ENCODE measurements around the gene DEPDC7. TPM values are rescaled to one million over a fixed set of nuclear protein-coding genes. Genes with fewer than 3 reads are reported as not detected.
"Not testable (repeated sequence)": the region's sequence is repeated elsewhere in the genome, so short reads cannot be mapped to it uniquely, and the experiment has no call there.

The DEPDC7 gene
- 1 to 10 TPM in 3 of 6 donors, under 1 TPM in 2, not detected in 1; 0.49 to 1.6 (median 1.0) TPM for total RNA-seq

GRCh38 chr11:33015621-33016551, at the start of gene DEPDC7:
Gene DEPDC7 (plus strand): TSS chr11:33015878. CDS start chr11:33015956, 78 bp downstream.
- H3K27me3 ChIP-seq, result peaks cover 0 to 3% (median 0%) of the 10 kb centered on the region in 4 donors
- H3K4me3 ChIP-seq, result peak within 1 kb of the TSS; percentile 54 to 71 (median 59)
- H3K27ac ChIP-seq, result peak within 1 kb of the TSS in 3 of 4 donors; percentile 4 to 35 (median 23)
- ATAC-seq (ENCODE audit: low FRiP score in 2 of 2) (peak; percentile 92 to 97), DNase-seq (peak; percentile 87 to 98)
- H3K4me1 ChIP-seq, result peaks cover 0 to 18% (median 11%) of the 10 kb centered on the region in 4 donors
- H3K36me3 ChIP-seq, result no peaks in the 10 kb centered on the region
- TF ChIP-seq POLR2A (IDR thresholded peaks at IDR 0.05), result peak in 1 of 4 donors; percentile 11
- TF ChIP-seq POLR2AphosphoS5 (IDR thresholded peaks at IDR 0.05), result no peak
- WGBS, 2 donors, result 0 to 7% methylated on average over 14 to 71 of the region's 89 CpGs
- no peaks in the 10 kb centered on the region for H3K9me3 ChIP-seq

GRCh38 chr11:32968541-32968940, 47.1 kb upstream of the DEPDC7 start:
- 77 to 78% methylated on average over 1 of the region's 1 CpG for whole genome bisulfite sequencing, 2 donors
- H3K36me3 ChIP-seq, result peaks cover 0 to 46% (median 5%) of the 10 kb centered on the region in 4 donors
- ATAC-seq (ENCODE audit: low FRiP score in 2 of 2), result no peak

GRCh38 chr11:32972233-32972632, 43.4 kb upstream of the DEPDC7 start:
- WGBS, 2 donors, result 91 to 99% methylated on average over 3 of the region's 3 CpGs
- peaks cover 0 to 56% (median 6%) of the 10 kb centered on the region in 4 donors for H3K36me3 ChIP-seq
- not testable (repeated sequence) for ATAC-seq (ENCODE audit: low FRiP score in 2 of 2)

More at GRCh38 chr11:32968541-32968940, 47.1 kb upstream of the DEPDC7 start:
- Histone ChIP-seq H3K4me1 (no peaks in the 10 kb centered on the region), H3K27ac (no peak overlapping the region), H3K27me3 (no peaks in the 10 kb centered on the region), H3K4me3 (no peak overlapping the region), H3K9me3 (no peaks in the 10 kb centered on the region)
- TF ChIP-seq POLR2AphosphoS5 (IDR thresholded peaks at IDR 0.05) (no peak), CTCF (IDR thresholded peaks at IDR 0.05) (no peak), EP300 (IDR thresholded peaks at IDR 0.05) (no peak), POLR2A (IDR thresholded peaks at IDR 0.05) (no peak)
- no peak for DNase-seq

GRCh38 chr11:32972781-32973180, 42.9 kb upstream of the DEPDC7 start:
- TF ChIP-seq EP300 (IDR thresholded peaks at IDR 0.05) (no peak), CTCF (IDR thresholded peaks at IDR 0.05) (no peak), POLR2AphosphoS5 (IDR thresholded peaks at IDR 0.05) (no peak), POLR2A (IDR thresholded peaks at IDR 0.05) (no peak)
- ATAC-seq (ENCODE audit: low FRiP score in 2 of 2) (no peak), DNase-seq (no peak)
- no peaks in the 10 kb centered on the region for H3K9me3 ChIP-seq
- 88 to 96% methylated on average over 3 of the region's 3 CpGs for WGBS, 2 donors
- peaks cover 0 to 56% (median 6%) of the 10 kb centered on the region in 4 donors for H3K36me3 ChIP-seq
- no peak overlapping the region for H3K27ac ChIP-seq
- H3K27me3 ChIP-seq, result no peaks in the 10 kb centered on the region
- H3K4me1 ChIP-seq, result no peaks in the 10 kb centered on the region
- H3K4me3 ChIP-seq, result no peak overlapping the region

More at GRCh38 chr11:32972233-32972632, 43.4 kb upstream of the DEPDC7 start:
- not testable (repeated sequence) for DNase-seq, H3K4me1 ChIP-seq, H3K27me3 ChIP-seq, H3K27ac ChIP-seq, H3K9me3 ChIP-seq, H3K4me3 ChIP-seq

- no peak for DNase-seq
- H3K27me3 ChIP-seq, result no peaks in the 10 kb centered on the region
- no peaks in the 10 kb centered on the region for H3K9me3 ChIP-seq
- TF ChIP-seq CTCF (IDR thresholded peaks at IDR 0.05) (no peak), EP300 (IDR thresholded peaks at IDR 0.05) (no peak), POLR2AphosphoS5 (IDR thresholded peaks at IDR 0.05) (no peak), POLR2A (IDR thresholded peaks at IDR 0.05) (no peak)
- no peak overlapping the region for H3K4me3 ChIP-seq
- H3K27ac ChIP-seq, result no peak overlapping the region
- H3K36me3 ChIP-seq, result no peaks in the 10 kb centered on the region
- no peak for ATAC-seq (ENCODE audit: low FRiP score in 2 of 2)
- 82 to 86% methylated on average over 2 of the region's 2 CpGs for WGBS, 2 donors
- H3K4me1 ChIP-seq, result no peaks in the 10 kb centered on the region
These were observed 33.1 kb upstream of the DEPDC7 start for GRCh38 chr11:32982626-32983025.

Data from upper lobe of left lung (tissue), 6 donors.